HepG2 (cell line): Measurements from ENCODE around the gene FDPS. TPM values are rescaled to one million over a fixed set of nuclear protein-coding genes. Genes with fewer than 3 reads are reported as not detected.

ENCODE experiments used
- ATAC-seq: fragments of 200-7000 bp; cut with Tn5 transposase; 3 replicates; pipeline ENCODE4 v1.9.1; 2020; ENCODE audit warnings: mild to moderate bottlenecking, moderate library complexity
- BruUV-seq: library from RNA; stranded (reverse); fragments of 400-500 nt; replicated peaks from 2 replicates; lab custom pipeline; 2021; lab: Mats Ljungman, UMichigan
- CTCF ChIA-PET: fragments of 300-600 bp; formaldehyde crosslinking; extraction: SDS; loops from one replicate; lab custom pipeline; 2021; ENCODE audit warnings: low total read pairs, inconsistent platforms, low intra/inter-chr PET ratio; lab: Yijun Ruan, JAX
- POLR2A ChIA-PET: fragments of 350-600 bp; sonication (Branson Sonifier 250); formaldehyde crosslinking; loops from one replicate; lab custom pipeline; 2020; ENCODE audit warnings: antibody characterized with exemption, inconsistent platforms; lab: Yijun Ruan, JAX
- DNase-seq: peaks from one replicate; pipeline ENCODE4 v3.0.0-alpha.2; 2015; ENCODE audit warnings: low spot score
- FAIRE-seq: peaks from 3 replicates; lab custom pipeline; 2011; peaks lifted over from hg19 to GRCh38; lab: Jason Lieb, UNC
- H2AFZ ChIP-seq: one replicate; pipeline ENCODE4 v1.6.1; 2011; ENCODE audit warnings: low read length, inconsistent platforms
- H3K27ac ChIP-seq: fragments of 300-600 bp; 3 replicates; pipeline ENCODE4 v1.8.0; 2011; ENCODE audit warnings: mixed run types, mild to moderate bottlenecking, mixed read lengths, low read length, inconsistent platforms; ENCODE audit not compliant: insufficient read depth; ENCODE audit errors: extremely low read length
- H3K27me3 ChIP-seq, 2 experiments: fragments of 200-600 bp in 1 of 2; 2 replicates in 1 of 2; 3 replicates in 1 of 2; pipeline versions ENCODE4 v1.6.0 to v1.8.0; 2011; ENCODE audit warnings: low read length in 2 of 2, mild to moderate bottlenecking in 2 of 2, moderate library complexity in 2 of 2, inconsistent platforms in 1 of 2; ENCODE audit not compliant: insufficient read depth in 2 of 2, control insufficient read depth in 1 of 2
- H3K36me3 ChIP-seq, 2 experiments: fragments of 200-600 bp in 1 of 2; replicated peaks in 1 of 2; 2 replicates in 1 of 2; 3 replicates in 1 of 2; pipeline versions ENCODE4 v1.5.1 to v1.8.0; 2011; ENCODE audit warnings: low read length in 2 of 2, inconsistent platforms in 1 of 2; ENCODE audit not compliant: insufficient read depth in 2 of 2, control insufficient read depth in 1 of 2
- H3K4me1 ChIP-seq: 2 replicates; pipeline ENCODE4 v1.5.1; 2012; ENCODE audit warnings: low read length, inconsistent platforms; ENCODE audit not compliant: insufficient read depth
- H3K4me2 ChIP-seq: 2 replicates; pipeline ENCODE4 v1.6.0; 2011; ENCODE audit warnings: low read depth, low read length, inconsistent platforms
- H3K4me3 ChIP-seq, 3 experiments: fragments of 200-600 bp in 1 of 3; sonication (generic), shearing (Covaris generic) in 1 of 3; replicated peaks in 1 of 3; 2 replicates each; pipeline ENCODE4 v1.5.1; 2011 to 2016; ENCODE audit warnings: low read length in 3 of 3, inconsistent platforms in 2 of 3, low read depth in 2 of 3, mild to moderate bottlenecking in 2 of 3, control low read depth in 1 of 3, mixed read lengths in 1 of 3; ENCODE audit not compliant: insufficient read depth in 1 of 3
- H3K79me2 ChIP-seq: one replicate; pipeline ENCODE4 v1.6.1; 2011; ENCODE audit warnings: low read length, inconsistent platforms; ENCODE audit not compliant: insufficient read depth
- H3K9ac ChIP-seq: 2 replicates; pipeline ENCODE4 v1.6.0; 2011; ENCODE audit warnings: mild to moderate bottlenecking, low read depth, low read length, inconsistent platforms; ENCODE audit not compliant: insufficient read depth
- H3K9me3 ChIP-seq: 2 replicates; pipeline ENCODE4 v1.5.1; 2012; ENCODE audit warnings: mild to moderate bottlenecking, low read length
- H4K20me1 ChIP-seq: 2 replicates; pipeline ENCODE4 v1.6.0; 2011; ENCODE audit warnings: inconsistent platforms, mild to moderate bottlenecking, low read length, moderate library complexity; ENCODE audit not compliant: insufficient read depth
- ATF3 ChIP-seq: sonication (generic); formaldehyde crosslinking; IDR thresholded peaks from 2 replicates; pipeline ENCODE4 v1.4.0; 2020; ENCODE audit warnings: missing genetic modification reagents
- FOXK1 ChIP-seq: sonication (generic); formaldehyde crosslinking; IDR thresholded peaks from 2 replicates; pipeline ENCODE4 v1.4.0; 2020; ENCODE audit warnings: low read depth, missing genetic modification reagents, borderline replicate concordance
- PRDM4 ChIP-seq: sonication (generic); formaldehyde crosslinking; IDR thresholded peaks from 2 replicates; pipeline ENCODE4 v1.9.0; 2021; ENCODE audit warnings: missing genetic modification reagents, borderline replicate concordance
- YY1 ChIP-seq: IDR thresholded peaks from 2 replicates; pipeline ENCODE4 v1.6.1; 2011; ENCODE audit warnings: low read length, low read depth, moderate library complexity, mild to moderate bottlenecking; ENCODE audit not compliant: insufficient read depth, insufficient replicate concordance
- ZMYM4 ChIP-seq: sonication (generic); formaldehyde crosslinking; IDR thresholded peaks from 2 replicates; pipeline ENCODE4 v1.8.1; 2023; ENCODE audit warnings: mild to moderate bottlenecking, missing genetic modification reagents
- ZNF18 ChIP-seq: sonication (generic); formaldehyde crosslinking; IDR thresholded peaks from 2 replicates; pipeline ENCODE4 v1.8.0; 2022; ENCODE audit warnings: mild to moderate bottlenecking, missing genetic modification reagents; ENCODE audit not compliant: insufficient replicate concordance
- ZNF251 ChIP-seq: sonication (generic); formaldehyde crosslinking; IDR thresholded peaks from 2 replicates; pipeline ENCODE4 v1.9.0; 2021; ENCODE audit warnings: mild to moderate bottlenecking, missing genetic modification reagents
- ZNF292 ChIP-seq: sonication (generic); formaldehyde crosslinking; IDR thresholded peaks from 2 replicates; pipeline ENCODE4 v1.8.1; 2022; ENCODE audit warnings: mild to moderate bottlenecking, low read depth, missing genetic modification reagents, borderline replicate concordance
- ZNF552 ChIP-seq: sonication (generic); formaldehyde crosslinking; IDR thresholded peaks from 2 replicates; pipeline ENCODE4 v1.9.0; 2022; ENCODE audit warnings: missing genetic modification reagents, mild to moderate bottlenecking, borderline replicate concordance
- ZNF558 ChIP-seq: sonication (generic); formaldehyde crosslinking; IDR thresholded peaks from 2 replicates; pipeline ENCODE4 v1.9.0; 2022; ENCODE audit warnings: mild to moderate bottlenecking, missing genetic modification reagents, borderline replicate concordance
- ZNF576 ChIP-seq: sonication (generic); formaldehyde crosslinking; IDR thresholded peaks from 2 replicates; pipeline ENCODE4 v1.4.0; 2020; ENCODE audit warnings: mild to moderate bottlenecking, missing genetic modification reagents
- ZNF639 ChIP-seq: conservative IDR thresholded peaks from 2 replicates; pipeline ENCODE4 v1.6.1; 2018; ENCODE audit warnings: missing genetic modification reagents
- ZNF670 ChIP-seq: sonication (generic); formaldehyde crosslinking; IDR thresholded peaks from 2 replicates; pipeline ENCODE4 v1.8.0; 2022; ENCODE audit warnings: mild to moderate bottlenecking, missing genetic modification reagents, borderline replicate concordance
- ZNF724P ChIP-seq: sonication (generic); formaldehyde crosslinking; IDR thresholded peaks from 2 replicates; pipeline ENCODE4 v1.8.0; 2022; ENCODE audit warnings: missing genetic modification reagents, borderline replicate concordance
- ZSCAN20 ChIP-seq: sonication (generic); formaldehyde crosslinking; IDR thresholded peaks from 2 replicates; pipeline ENCODE4 v1.4.0; 2020; ENCODE audit warnings: missing genetic modification reagents, mild to moderate bottlenecking, borderline replicate concordance
- WGBS: methylation state at CpG from one replicate; pipeline ENCODE4 v1.1.6; 2017; ENCODE audit warnings: low lambda C conversion rate; 5-methylcytosine and 5-hydroxymethylcytosine counted together
- in situ Hi-C: cut with HindIII; loops from 2 replicates; pipeline ENCODE4 v1.10.0; 2017; ENCODE audit warnings: low pct_unique_long_range_greater_than_20kb; ENCODE audit not compliant: extremely low pct_ligation_motif_present
- intact Hi-C: fragments of 100-400 bp; cut with micrococcal nuclease; formaldehyde crosslinking; loops from one replicate; pipeline ENCODE4 v1.10.0; 2022; ENCODE audit not compliant: unreplicated experiment
- polyA plus RNA-seq, 8 experiments: library from polyadenylated mRNA; depleted of rRNA in 3 of 8; stranded (reverse) in 7 of 8; unstranded in 1 of 8; fragments of >200 nt; fragmentation: Illumina TruSeq in 4 of 8; extraction: Trizol in 4 of 8; gene quantifications; 2 replicates each; pipeline versions ENCODE4 v1.2.1 to v1.2.3, GENCODE V29; 2011 to 2016; ENCODE audit warnings: low read depth in 4 of 8, missing spikeins in 1 of 8, mixed read lengths in 1 of 8; ENCODE audit not compliant: insufficient read depth in 1 of 8
- total RNA-seq, 5 experiments: library from RNA; depleted of rRNA; stranded (reverse); fragments of >200 nt; fragmentation: Illumina TruSeq; extraction: Trizol; gene quantifications; 2 replicates each; pipeline ENCODE4 v1.2.3, GENCODE V29; 2016; ENCODE audit warnings: low read depth in 1 of 5

The FDPS gene
- total and polyA plus RNA-seq, 2 of the 13 experiments (the other 11 are each of a cell fraction or from before 2014, with no cell fraction given): 264 to 519 TPM

GRCh38 chr1:155300553-155301329 is 7.9 kb upstream of the FDPS start:
- CTCF ChIA-PET: no interaction called here
- Histone ChIP-seq H3K79me2 (peaks cover 11% of the 10 kb centered on the region), H3K4me3 (peak overlapping the region; percentile 28 to 69 (median 44); a peak in 5 of 6 replicates), H3K27me3 (no peaks in the 10 kb centered on the region; a peak in 1 of 5 replicates), H3K4me2 (peak overlapping the region; percentile 89), H3K9me3 (no peaks in the 10 kb centered on the region), H3K4me1 (peaks cover 74% of the 10 kb centered on the region), H3K36me3 (no peaks in the 10 kb centered on the region; a peak in 1 of 5 replicates), H3K9ac (peak overlapping the region; percentile 77), H3K27ac (peak overlapping the region; percentile 95), H4K20me1 (no peaks in the 10 kb centered on the region), H2AFZ (peak overlapping the region; percentile 61)
- WGBS: 2% methylated on average over 7 of the region's 9 CpGs
- peak; percentile 94 for ATAC-seq
- FAIRE-seq: peak; percentile 79
- BruUV-seq: no TSS peak
- intact Hi-C loops: loop anchor here (10.0 kb wide), 1 partner anchor 96 kb away; the partner anchor contains the start of genes MTX1 and THBS3
- in situ Hi-C loops: loop anchor here (10.0 kb wide), 1 partner anchor 46 kb away; the partner anchor contains the start of gene ENTREP3
- DNase-seq: peak; percentile 77
- POLR2A ChIA-PET: interaction anchor here (0.7 to 2.9 kb wide), 8 partner anchors 9 to 46 kb away, joined by 3 to 17 read pairs (median 3); partner anchors contain the start of genes CLK2, ENTREP3 and SCAMP3
- TF ChIP-seq ZNF18 (peak; percentile 83), ZNF576 (CRISPR knock-in tag) (no peak), ZNF251 (no peak; the same call in 1 of the 2 replicates), ZNF552 (CRISPR knock-in tag) (no peak), ZNF639 (0 out of 2 replicates have a peak, but pooled peaks have one; percentile 33), ZNF292 (CRISPR knock-in tag) (peak; percentile 89; the same call in 1 of the 2 replicates), YY1 (peak; percentile 60), ZMYM4 (CRISPR knock-in tag) (peak; percentile 82), ZNF670 (CRISPR knock-in tag) (peak; percentile 98; the same call in 1 of the 2 replicates), ZSCAN20 (0 out of 2 replicates have a peak, but pooled peaks have one; percentile 59), FOXK1 (CRISPR knock-in tag) (no peak), ZNF724P (CRISPR knock-in tag) (peak; percentile 86), PRDM4 (no peak), ZNF558 (0 out of 2 replicates have a peak, but pooled peaks have one; percentile 40), ATF3 (CRISPR knock-in tag) (peak; percentile 23; the same call in 1 of the 2 replicates)
